Gastroesophageal sphincter (tissue), 3 donors: ENCODE data around the gene MOCS3.

Experiments used
- CTCF ChIP-seq, 4 experiments: fragments of 200-600 bp in 2 of 4; fragments of 450-650 bp in 2 of 4; sonication (generic) in 1 of 4; IDR thresholded peaks; one replicate each; pipeline ENCODE4 v1.5.1; 2017 to 2019; ENCODE audit warnings: antibody characterized with exemption in 4 of 4, mild to moderate bottlenecking in 2 of 4, moderate library complexity in 2 of 4
- POLR2A ChIP-seq, 2 donors: fragments of 450-650 bp; IDR thresholded peaks; one replicate each; pipeline ENCODE4 v1.6.1; 2017; ENCODE audit warnings: antibody characterized with exemption in 2 of 2, mild to moderate bottlenecking in 2 of 2, moderate library complexity in 1 of 2
- POLR2AphosphoS5 ChIP-seq: sonication (generic); formaldehyde crosslinking; IDR thresholded peaks from one replicate; pipeline ENCODE4 v1.6.1; 2017; ENCODE audit warnings: antibody characterized with exemption

GRCh38 chr20:51012357-51012756 lies 53.7 kb downstream of the MOCS3 start:
- no peak for TF ChIP-seq CTCF (IDR thresholded peaks at IDR 0.05)
- TF ChIP-seq POLR2A (IDR thresholded peaks at IDR 0.05): no peak
- TF ChIP-seq POLR2AphosphoS5: no peak
